Left lung (tissue), 10 donors: Measurements from ENCODE around the gene NUDT14. TPM values are rescaled to one million over a fixed set of nuclear protein-coding genes. Genes with fewer than 3 reads are reported as not detected.

ENCODE experiments used
- ATAC-seq: fragments of 200-7000 bp; cut with Tn5 transposase; one replicate; pipeline ENCODE4 v1.9.1; 2020; ENCODE audit warnings: moderate library complexity
- DNase-seq, 4 donors: peaks; one replicate each; pipeline ENCODE4 v3.0.0-alpha.2; 2013 to 2020
- H3K27ac ChIP-seq, 2 donors: fragments of 200-600 bp; sonication (generic) in 1 of 2; one replicate each; pipeline versions ENCODE4 v1.5.0 to v1.8.0; 2020 to 2021
- H3K27me3 ChIP-seq, 2 donors: fragments of 200-600 bp; sonication (generic) in 1 of 2; one replicate each; pipeline versions ENCODE4 v1.5.0 to v1.8.0; 2020 to 2021
- H3K36me3 ChIP-seq, 2 donors: fragments of 200-600 bp; sonication (generic) in 1 of 2; one replicate each; pipeline versions ENCODE4 v1.5.0 to v1.8.0; 2020 to 2021
- H3K4me1 ChIP-seq, 2 donors: fragments of 200-600 bp; one replicate each; pipeline ENCODE4 v1.8.0; 2021
- H3K4me3 ChIP-seq, 2 donors: fragments of 200-600 bp; sonication (generic) in 1 of 2; one replicate each; pipeline versions ENCODE4 v1.5.0 to v1.8.0; 2020 to 2021; ENCODE audit warnings: mild to moderate bottlenecking in 1 of 2
- H3K9me3 ChIP-seq, 2 donors: fragments of 200-600 bp; sonication (generic) in 1 of 2; one replicate each; pipeline versions ENCODE4 v1.5.0 to v1.8.0; 2020 to 2021
- CTCF ChIP-seq, 2 donors: fragments of 200-600 bp; sonication (generic) in 1 of 2; IDR thresholded peaks; one replicate each; pipeline versions ENCODE4 v1.5.0 to v1.8.0; 2021; ENCODE audit warnings: antibody characterized with exemption in 2 of 2
- intact Hi-C, 2 donors: fragments of 100-400 bp; cut with DNase I; formaldehyde crosslinking; loops; one replicate each; pipeline versions ENCODE4 v1.11.2 to v1.14.2; 2022
- polyA plus RNA-seq, 6 donors: library from polyadenylated mRNA; unstranded; fragments of 120-200 nt; gene quantifications; one replicate each; pipeline ENCODE4 v1.2.1, GENCODE V29; 2013; ENCODE audit not compliant: insufficient read length in 6 of 6
- total RNA-seq, 2 donors: library from RNA; stranded (reverse); fragmentation: NEBNext Ultra II Directional; extraction: Animal tissue kit (Norgen Biotek cat#: 25700); gene quantifications; one replicate each; pipeline ENCODE4 v1.2.1, GENCODE V29; 2021
- donor health status: DM: no; HTN: yes; CAD: no.
- donor health status: DM: no; HTN: no; CAD: no.

NUDT14 gene
- total and polyA plus RNA-seq, 8 donors = 22.4 to 77.5 (median 34.7) TPM

GRCh38 chr14:105131241-105131640 is 49.9 kb downstream of the NUDT14 start:
- ATAC-seq (no peak), DNase-seq (no peak)
- Histone ChIP-seq H3K9me3 (peaks cover 0 to 16% of the 10 kb centered on the region in 2 donors), H3K4me3 (no peak overlapping the region), H3K36me3 (no peaks in the 10 kb centered on the region), H3K27me3 (peaks cover 0 to 15% of the 10 kb centered on the region in 2 donors), H3K4me1 (no peaks in the 10 kb centered on the region), H3K27ac (no peak overlapping the region)
- no peak for TF ChIP-seq CTCF (IDR thresholded peaks at IDR 0.05)
- intact Hi-C loops = no loop called here

- Histone ChIP-seq H3K36me3 (no peaks in the 10 kb centered on the region), H3K4me3 (no peak overlapping the region), H3K4me1 (no peaks in the 10 kb centered on the region), H3K27me3 (peaks cover 0 to 32% of the 10 kb centered on the region in 2 donors), H3K27ac (no peak overlapping the region), H3K9me3 (peaks cover 0 to 16% of the 10 kb centered on the region in 2 donors)
- no peak for ATAC-seq
- intact Hi-C loops = no loop called here
- no peak for TF ChIP-seq CTCF (IDR thresholded peaks at IDR 0.05)
- DNase-seq = no peak
Measured at GRCh38 chr14:105128059-105128458, 53.1 kb downstream of the NUDT14 start.

- intact Hi-C loops = no loop called here
- H3K4me3 ChIP-seq = no peak overlapping the region
- H3K9me3 ChIP-seq = peaks cover 0 to 25% of the 10 kb centered on the region in 2 donors
- DNase-seq = no peak
- peaks cover 0 to 32% of the 10 kb centered on the region in 2 donors for H3K27me3 ChIP-seq
- no peak overlapping the region for H3K27ac ChIP-seq
- ATAC-seq = no peak
- H3K36me3 ChIP-seq = no peaks in the 10 kb centered on the region
- no peak for TF ChIP-seq CTCF (IDR thresholded peaks at IDR 0.05)
- no peaks in the 10 kb centered on the region for H3K4me1 ChIP-seq
Measured at GRCh38 chr14:105126981-105127329, 54.2 kb downstream of the NUDT14 start.

- no peak overlapping the region for H3K4me3 ChIP-seq
- intact Hi-C loops = no loop called here
- H3K27ac ChIP-seq = no peak overlapping the region
- peaks cover 0 to 24% of the 10 kb centered on the region in 2 donors for H3K9me3 ChIP-seq
- H3K27me3 ChIP-seq = peaks cover 0 to 32% of the 10 kb centered on the region in 2 donors
- TF ChIP-seq CTCF (IDR thresholded peaks at IDR 0.05) = no peak
- DNase-seq = no peak
- H3K4me1 ChIP-seq = no peaks in the 10 kb centered on the region
- no peak for ATAC-seq
- no peaks in the 10 kb centered on the region for H3K36me3 ChIP-seq
Measured at GRCh38 chr14:105126126-105126980, 54.8 kb downstream of the NUDT14 start.

- H3K27ac ChIP-seq = no peak overlapping the region
- DNase-seq (no peak), ATAC-seq (no peak)
- peaks cover 0 to 20% of the 10 kb centered on the region in 2 donors for H3K9me3 ChIP-seq
- H3K4me3 ChIP-seq = no peak overlapping the region
- peaks cover 0 to 33% of the 10 kb centered on the region in 2 donors for H3K27me3 ChIP-seq
- intact Hi-C loops = no loop called here
- H3K4me1 ChIP-seq = no peaks in the 10 kb centered on the region
- H3K36me3 ChIP-seq = no peaks in the 10 kb centered on the region
- no peak for TF ChIP-seq CTCF (IDR thresholded peaks at IDR 0.05)
Measured at GRCh38 chr14:105124823-105125222, 56.3 kb downstream of the NUDT14 start.
